Sigmoid colon (tissue), 7 donors: Measurements from ENCODE around the gene NHLRC4. TPM values are rescaled to one million over a fixed set of nuclear protein-coding genes. Genes with fewer than 3 reads are reported as not detected.
A peak's percentile ranks its signal among the peaks of the same experiment; 100 is the strongest.

Experiments
- DNase-seq: peaks from one replicate; pipeline ENCODE4 v3.0.0-alpha.2; 2019
- H3K27ac ChIP-seq, 4 donors: fragments of 200-600 bp; sonication (generic); one replicate each; pipeline ENCODE4 v1.5.1; 2016 to 2019; ENCODE audit warnings: mild to moderate bottlenecking in 1 of 4
- H3K27me3 ChIP-seq, 3 donors: fragments of 200-600 bp; sonication (generic); one replicate each; pipeline ENCODE4 v1.5.1; 2019; ENCODE audit warnings: mild to moderate bottlenecking in 1 of 3
- H3K36me3 ChIP-seq, 4 donors: fragments of 200-600 bp; sonication (generic); one replicate each; pipeline ENCODE4 v1.5.1; 2016 to 2019
- H3K4me1 ChIP-seq, 4 donors: fragments of 200-600 bp; sonication (generic); one replicate each; pipeline ENCODE4 v1.5.1; 2017 to 2019
- H3K4me3 ChIP-seq, 4 donors: fragments of 200-600 bp; sonication (generic); one replicate each; pipeline ENCODE4 v1.5.1; 2017 to 2019; ENCODE audit warnings: mild to moderate bottlenecking in 2 of 4, moderate library complexity in 1 of 4
- H3K9me3 ChIP-seq, 4 donors: fragments of 200-600 bp in 3 of 4; sonication (generic) in 3 of 4; one replicate each; pipeline versions ENCODE4 v1.5.1 to v1.6.1; 2013 to 2019
- EP300 ChIP-seq, 4 donors: sonication (generic); formaldehyde crosslinking; IDR thresholded peaks; one replicate each; pipeline ENCODE4 v1.6.1; 2017; ENCODE audit warnings: antibody characterized with exemption in 4 of 4
- POLR2A ChIP-seq, 2 donors: fragments of 450-650 bp; IDR thresholded peaks; one replicate each; pipeline ENCODE4 v1.6.1; 2016; ENCODE audit warnings: antibody characterized with exemption in 2 of 2, mild to moderate bottlenecking in 2 of 2, moderate library complexity in 2 of 2
- POLR2AphosphoS5 ChIP-seq, 4 donors: sonication (generic); formaldehyde crosslinking; IDR thresholded peaks; one replicate each; pipeline ENCODE4 v1.6.1; 2017; ENCODE audit warnings: antibody characterized with exemption in 4 of 4
- WGBS, 2 donors: extraction: QIAGEN DNeasy Blood & Tissue Kit; methylation state at CpG; one replicate each; pipeline ENCODE4 v1.1.7; 2013; 5-methylcytosine and 5-hydroxymethylcytosine counted together
- intact Hi-C: fragments of 100-400 bp; cut with DNase I; formaldehyde crosslinking; loops from one replicate; pipeline ENCODE4 v1.15.1; 2023
- polyA plus RNA-seq, 3 donors: library from polyadenylated mRNA; stranded (reverse); fragments of 200-250 nt; gene quantifications; one replicate each; pipeline ENCODE4 v1.2.3, GENCODE V29; 2013
- total RNA-seq, 4 donors: library from RNA; depleted of rRNA; stranded (reverse); fragments of >200 nt; gene quantifications; one replicate each; pipeline ENCODE4 v1.1.0, GENCODE V29; 2016
- TF ChIP-seq, protein P1 (sequence below), 4 experiments: fragments of 450-650 bp in 3 of 4; fragments of 200-600 bp in 1 of 4; IDR thresholded peaks; one replicate each; pipeline ENCODE4 v1.5.1; 2016 to 2019; ENCODE audit warnings: antibody characterized with exemption in 4 of 4, mild to moderate bottlenecking in 3 of 4, moderate library complexity in 2 of 4
- donor health status: healthy with polysubstance abuse.
- donor health status: Bipolar disorder and iron deficiency.
- donor health status: healthy.

The NHLRC4 gene
- total and polyA plus RNA-seq, 7 donors, result 0.60 to 4.2 (median 1.5) TPM

DNA sequence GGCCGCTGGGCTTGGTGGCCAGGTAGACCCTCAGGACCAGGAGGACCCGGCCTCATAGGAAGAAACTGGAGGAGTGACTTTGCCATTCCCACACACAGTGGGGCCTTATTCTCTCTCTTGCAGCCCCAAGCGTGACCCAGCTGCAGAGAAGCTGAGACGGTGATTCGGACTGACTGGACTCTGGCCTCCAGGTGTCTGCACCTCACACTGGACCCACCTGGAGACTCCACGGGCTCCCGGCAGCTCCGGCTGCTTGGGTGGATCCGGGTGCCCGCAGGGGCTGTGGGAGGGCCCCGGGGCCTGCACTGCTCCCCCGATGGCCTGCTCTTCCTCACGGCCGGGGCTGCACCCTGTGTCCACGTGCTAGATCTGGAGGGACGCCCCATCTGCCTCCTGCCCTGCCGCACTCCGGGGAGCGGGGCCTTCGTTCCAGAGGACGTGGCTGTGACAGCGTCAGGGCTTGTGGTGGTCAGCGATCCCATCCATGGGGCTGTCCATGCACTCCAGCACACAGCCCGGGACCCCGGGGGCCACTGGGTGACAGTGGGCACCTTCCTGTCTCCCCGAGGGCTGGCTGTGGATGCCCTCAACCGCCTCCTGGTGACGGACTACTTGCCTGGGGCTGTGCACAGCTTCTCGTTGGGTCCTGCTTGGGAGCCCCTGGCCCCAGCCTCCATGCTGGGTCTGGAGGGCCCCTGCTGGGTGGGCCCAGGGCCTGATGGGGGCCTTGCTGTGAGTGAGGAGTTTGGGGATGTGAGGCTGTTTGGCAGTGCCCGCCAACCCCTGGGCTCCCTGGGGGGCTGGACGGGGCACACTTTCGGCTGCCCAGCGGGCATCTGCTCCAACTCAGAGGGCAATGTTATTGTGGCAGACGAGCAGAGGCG is 810 bp downstream of the NHLRC4 start:
- TF ChIP-seq POLR2A (IDR thresholded peaks at IDR 0.05), result no peak
- no peak for TF ChIP-seq POLR2AphosphoS5 (IDR thresholded peaks at IDR 0.05)
- no peak for TF ChIP-seq EP300 (IDR thresholded peaks at IDR 0.05)
- TF ChIP-seq, protein P1, sequence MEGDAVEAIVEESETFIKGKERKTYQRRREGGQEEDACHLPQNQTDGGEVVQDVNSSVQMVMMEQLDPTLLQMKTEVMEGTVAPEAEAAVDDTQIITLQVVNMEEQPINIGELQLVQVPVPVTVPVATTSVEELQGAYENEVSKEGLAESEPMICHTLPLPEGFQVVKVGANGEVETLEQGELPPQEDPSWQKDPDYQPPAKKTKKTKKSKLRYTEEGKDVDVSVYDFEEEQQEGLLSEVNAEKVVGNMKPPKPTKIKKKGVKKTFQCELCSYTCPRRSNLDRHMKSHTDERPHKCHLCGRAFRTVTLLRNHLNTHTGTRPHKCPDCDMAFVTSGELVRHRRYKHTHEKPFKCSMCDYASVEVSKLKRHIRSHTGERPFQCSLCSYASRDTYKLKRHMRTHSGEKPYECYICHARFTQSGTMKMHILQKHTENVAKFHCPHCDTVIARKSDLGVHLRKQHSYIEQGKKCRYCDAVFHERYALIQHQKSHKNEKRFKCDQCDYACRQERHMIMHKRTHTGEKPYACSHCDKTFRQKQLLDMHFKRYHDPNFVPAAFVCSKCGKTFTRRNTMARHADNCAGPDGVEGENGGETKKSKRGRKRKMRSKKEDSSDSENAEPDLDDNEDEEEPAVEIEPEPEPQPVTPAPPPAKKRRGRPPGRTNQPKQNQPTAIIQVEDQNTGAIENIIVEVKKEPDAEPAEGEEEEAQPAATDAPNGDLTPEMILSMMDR (IDR thresholded peaks at IDR 0.05), result no peak
- WGBS, 2 donors, result 88 to 94% methylated on average over 35 of the region's 35 CpGs
- intact Hi-C loops, result no loop called here
- Histone ChIP-seq H3K9me3 (no peaks in the 10 kb centered on the region), H3K36me3 (no peaks in the 10 kb centered on the region), H3K27me3 (peaks cover 0 to 11% (median 0%) of the 10 kb centered on the region in 3 donors), H3K4me3 (peak overlapping the region in 2 of 4 donors; percentile 32 to 39), H3K4me1 (peaks cover 0 to 53% (median 45%) of the 10 kb centered on the region in 4 donors), H3K27ac (peak overlapping the region in 3 of 4 donors; percentile 14 to 62 (median 44))
- DNase-seq, result no peak

DNA sequence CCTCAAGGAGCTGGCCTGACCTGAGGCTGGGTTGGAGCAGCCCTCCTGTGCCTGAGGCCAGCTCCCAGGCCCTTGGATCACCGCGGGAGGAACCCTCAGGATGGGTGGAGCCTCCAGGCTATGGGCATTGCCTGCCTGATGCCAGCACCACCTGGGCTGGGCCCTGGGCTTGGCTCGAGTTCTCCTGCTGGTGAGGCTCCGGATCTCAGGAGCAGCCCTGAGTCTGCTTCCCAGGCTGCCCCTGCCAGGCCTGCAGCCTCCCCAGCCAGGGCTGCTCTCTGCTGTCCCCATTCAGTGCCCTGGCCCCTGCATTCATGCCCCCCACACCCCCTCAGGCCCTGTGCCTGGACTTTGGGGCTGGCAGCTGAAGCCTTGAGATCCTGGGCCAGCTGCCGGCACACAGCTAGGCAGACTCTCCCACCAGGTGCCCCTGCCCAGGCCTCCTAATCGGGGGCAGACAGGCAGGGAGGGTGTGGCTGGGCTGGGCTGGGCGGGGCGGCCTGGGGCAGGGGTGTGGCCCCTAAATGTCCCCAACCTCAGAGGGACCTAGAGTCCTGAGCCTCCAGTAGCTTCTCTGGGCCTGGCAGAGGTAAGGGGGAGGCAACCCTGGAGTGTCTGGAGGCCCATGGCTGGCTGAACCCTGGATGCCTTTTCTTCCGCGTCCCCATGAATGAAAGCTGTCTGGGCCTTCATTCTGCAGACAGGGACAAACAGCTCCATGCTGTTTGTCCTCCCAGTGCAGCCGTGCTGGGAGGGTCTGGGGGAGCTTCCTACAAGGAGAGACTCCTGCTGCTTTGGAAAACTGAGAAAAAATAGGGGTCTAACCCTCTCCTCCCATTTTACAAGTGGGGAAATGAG is 1.8 kb downstream of the NHLRC4 start:
- no peaks in the 10 kb centered on the region for H3K9me3 ChIP-seq
- peak overlapping the region; percentile 80 to 87 (median 82) for H3K27ac ChIP-seq
- TF ChIP-seq EP300 (IDR thresholded peaks at IDR 0.05) (no peak), POLR2AphosphoS5 (IDR thresholded peaks at IDR 0.05) (no peak)
- TF ChIP-seq, protein P1 (IDR thresholded peaks at IDR 0.05), result no peak
- H3K36me3 ChIP-seq, result peaks cover 0 to 5% (median 0%) of the 10 kb centered on the region in 4 donors
- no peak for DNase-seq
- 26 to 69% methylated on average over 11 of the region's 11 CpGs for WGBS, 2 donors
- peaks cover 0 to 11% (median 0%) of the 10 kb centered on the region in 3 donors for H3K27me3 ChIP-seq
- intact Hi-C loops, result no loop called here
- H3K4me1 ChIP-seq, result peaks cover 0 to 53% (median 45%) of the 10 kb centered on the region in 4 donors
- peak overlapping the region; percentile 77 to 98 (median 98) for H3K4me3 ChIP-seq

DNA sequence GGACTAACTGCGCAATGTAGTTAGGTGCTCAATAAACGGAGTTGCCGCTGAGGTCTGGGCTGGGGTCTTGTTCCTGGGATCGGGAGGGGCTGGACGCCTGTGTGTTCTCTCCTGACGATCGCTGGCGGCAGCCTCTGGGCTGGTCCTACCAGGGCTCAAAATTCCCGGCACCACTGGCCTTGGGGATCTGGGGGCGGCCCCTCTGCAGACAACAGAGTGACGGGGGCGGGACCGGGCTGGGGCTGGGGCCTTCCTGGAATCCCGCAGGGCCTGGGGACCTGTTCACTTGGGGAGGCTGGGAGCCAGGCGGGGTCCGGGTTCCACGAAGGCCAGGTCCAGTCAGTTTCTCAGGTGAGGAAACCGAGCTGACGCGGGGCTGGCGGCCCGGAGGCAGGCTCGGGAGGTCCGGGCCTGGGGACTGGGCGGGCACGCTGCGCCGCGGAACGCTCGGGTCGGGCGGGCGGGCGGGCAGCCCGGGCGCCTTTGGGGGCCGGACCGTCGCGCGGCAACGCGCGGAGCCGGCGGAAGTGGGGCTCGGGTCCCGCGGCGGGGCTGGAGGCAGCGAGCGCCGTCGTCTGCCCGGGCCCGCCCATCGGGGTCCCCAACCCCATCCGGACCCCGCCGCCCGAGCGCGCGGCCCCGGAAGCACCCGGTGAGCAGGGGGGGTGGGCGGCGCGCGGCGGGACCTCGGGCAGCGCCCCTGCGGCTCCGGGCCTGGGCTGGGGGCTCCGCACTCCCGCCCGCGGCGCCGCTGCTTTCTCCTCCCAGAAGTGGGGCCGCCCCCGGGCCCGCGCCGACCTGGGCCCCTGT is 2.8 kb downstream of the NHLRC4 start, which contains the start of gene PIGQ:
TSS of gene PIGQ (plus strand) at position 524 of the 810 bp plus-strand sequence. CDS start 4,107 bp downstream, outside the sequence.
- Histone ChIP-seq H3K27ac (peak within 1 kb of the TSS; percentile 80 to 87 (median 82)), H3K36me3 (peaks cover 0 to 15% (median 4%) of the 10 kb centered on the region in 4 donors), H3K4me3 (peak within 1 kb of the TSS; percentile 77 to 98 (median 98)), H3K9me3 (no peaks in the 10 kb centered on the region), H3K4me1 (peaks cover 0 to 53% (median 45%) of the 10 kb centered on the region in 4 donors), H3K27me3 (peaks cover 0 to 2% (median 0%) of the 10 kb centered on the region in 3 donors)
- DNase-seq, result peak; percentile 84
- WGBS, 2 donors, result 2% methylated on average over 87 of the region's 87 CpGs
- peak in 1 of 4 donors; percentile 60 for TF ChIP-seq POLR2AphosphoS5 (IDR thresholded peaks at IDR 0.05)
- no peak for TF ChIP-seq EP300 (IDR thresholded peaks at IDR 0.05)
- intact Hi-C loops, result loop anchor here (1.0 kb wide), 1 partner anchor 20 kb away; no protein-coding TSS in a partner anchor

DNA sequence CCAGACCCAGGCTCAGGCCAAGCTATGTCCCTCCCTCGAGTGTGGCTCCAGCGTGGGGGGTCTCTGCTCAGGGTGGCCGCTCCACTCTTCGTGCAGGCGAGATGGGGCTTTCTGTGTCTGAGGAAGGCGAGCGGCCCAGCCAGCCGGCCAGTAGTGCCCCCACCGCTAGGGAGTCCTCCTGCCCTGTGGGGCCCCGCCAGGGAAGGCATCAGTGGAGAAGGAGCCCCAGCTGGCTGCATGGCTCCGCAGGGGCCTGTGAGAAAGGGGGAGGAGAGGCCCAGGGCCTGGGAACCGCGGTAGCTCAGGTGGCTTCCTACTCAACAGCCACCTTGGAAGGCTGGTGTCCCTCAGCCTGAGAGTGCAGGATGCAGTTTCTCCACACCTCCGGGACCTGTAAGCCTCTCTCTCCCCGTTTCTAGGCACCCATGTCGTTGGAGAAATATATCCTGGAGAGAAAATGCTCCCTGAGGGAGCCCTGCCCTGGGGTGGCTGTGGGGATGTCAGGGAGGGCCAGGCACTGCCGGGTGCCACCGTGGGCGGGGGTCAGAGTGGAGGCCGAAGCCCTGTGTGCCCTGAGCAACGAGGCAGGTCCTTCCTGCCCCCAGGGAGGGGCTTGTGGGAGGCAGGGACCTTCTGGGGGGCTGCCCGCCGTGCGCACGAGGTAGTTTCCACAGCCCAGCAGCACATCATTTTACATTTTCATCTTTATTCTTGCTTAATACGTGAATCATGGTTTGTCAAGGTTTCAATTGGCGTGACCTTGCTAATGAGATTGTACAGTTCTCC is 6.3 kb downstream of the NHLRC4 start:
- no peak for DNase-seq
- H3K27me3 ChIP-seq, result no peaks in the 10 kb centered on the region
- no peak overlapping the region for H3K4me3 ChIP-seq
- no peaks in the 10 kb centered on the region for H3K9me3 ChIP-seq
- no peak overlapping the region for H3K27ac ChIP-seq
- intact Hi-C loops, result no loop called here
- peaks cover 0 to 30% (median 8%) of the 10 kb centered on the region in 4 donors for H3K36me3 ChIP-seq
- no peak for TF ChIP-seq POLR2A (IDR thresholded peaks at IDR 0.05)
- TF ChIP-seq, protein P1 (IDR thresholded peaks at IDR 0.05), result no peak
- no peak for TF ChIP-seq POLR2AphosphoS5 (IDR thresholded peaks at IDR 0.05)
- no peak for TF ChIP-seq EP300 (IDR thresholded peaks at IDR 0.05)
- 88 to 89% methylated on average over 27 of the region's 27 CpGs for WGBS, 2 donors
- H3K4me1 ChIP-seq, result peaks cover 0 to 24% (median 19%) of the 10 kb centered on the region in 4 donors
